Neural progenitor cell (in vitro differentiated cells): ENCODE results near the gene LRIT1. TPM values are rescaled to one million over a fixed set of nuclear protein-coding genes. Genes with fewer than 3 reads are reported as not detected.

Source experiments
- DNase-seq: peaks from one replicate; pipeline ENCODE4 v3.0.0-alpha.2; 2016; ENCODE audit warnings: low spot score
- H2AFZ ChIP-seq: fragments of 200-600 bp; sonication (generic); replicated peaks from 2 replicates; pipeline ENCODE4 v1.6.1; 2016; ENCODE audit warnings: antibody characterized with exemption
- H3F3A ChIP-seq: fragments of 200-600 bp; sonication (generic); 2 replicates; pipeline ENCODE4 v1.6.1; 2016; ENCODE audit warnings: antibody characterized with exemption, low read depth
- H3K27ac ChIP-seq: fragments of 200-600 bp; sonication (generic); 2 replicates; pipeline ENCODE4 v1.5.1; 2016; ENCODE audit warnings: mild to moderate bottlenecking
- H3K27me3 ChIP-seq: fragments of 200-600 bp; sonication (generic); 2 replicates; pipeline ENCODE4 v1.6.1; 2016; ENCODE audit warnings: mild to moderate bottlenecking, moderate library complexity
- H3K36me3 ChIP-seq: fragments of 200-600 bp; sonication (generic); 2 replicates; pipeline ENCODE4 v1.5.1; 2016
- H3K4me1 ChIP-seq: fragments of 200-600 bp; sonication (generic); 2 replicates; pipeline ENCODE4 v1.6.1; 2016; ENCODE audit warnings: mixed run types
- H3K4me2 ChIP-seq: fragments of 200-600 bp; sonication (generic); 2 replicates; pipeline ENCODE4 v1.6.1; 2016
- H3K4me3 ChIP-seq: fragments of 200-600 bp; sonication (generic); 2 replicates; pipeline ENCODE4 v1.5.1; 2016
- H3K79me2 ChIP-seq: fragments of 200-600 bp; sonication (generic); 2 replicates; pipeline ENCODE4 v1.6.1; 2016; ENCODE audit warnings: low read depth
- H3K9ac ChIP-seq: fragments of 200-600 bp; sonication (generic); 2 replicates; pipeline ENCODE4 v1.6.1; 2016
- H3K9me3 ChIP-seq: fragments of 200-600 bp; sonication (generic); 2 replicates; pipeline ENCODE4 v1.5.1; 2016; ENCODE audit warnings: low read depth
- H4K20me1 ChIP-seq: fragments of 200-600 bp; sonication (generic); 2 replicates; pipeline ENCODE4 v1.6.1; 2016; ENCODE audit warnings: low read depth
- H3K27ac Mint-ChIP-seq: 3 replicates; pipeline ENCODE4 v1.8.0; 2021; ENCODE audit warnings: mixed read lengths
- H3K27me3 Mint-ChIP-seq: 2 replicates; pipeline ENCODE4 v1.8.0; 2022; ENCODE audit warnings: low read depth, mild to moderate bottlenecking, inconsistent platforms, moderate library complexity, mixed read lengths; ENCODE audit not compliant: insufficient read depth
- H3K36me3 Mint-ChIP-seq: 3 replicates; pipeline ENCODE4 v1.8.0; 2021; ENCODE audit warnings: mixed read lengths
- H3K4me1 Mint-ChIP-seq: 3 replicates; pipeline ENCODE4 v1.8.0; 2021; ENCODE audit warnings: mixed read lengths
- H3K4me3 Mint-ChIP-seq: 3 replicates; pipeline ENCODE4 v1.8.0; 2021; ENCODE audit warnings: mild to moderate bottlenecking, moderate library complexity, mixed read lengths
- H3K9me3 Mint-ChIP-seq: 3 replicates; pipeline ENCODE4 v1.8.0; 2020; ENCODE audit warnings: mixed read lengths
- EZH2 ChIP-seq: fragments of 200-600 bp; sonication (generic); IDR thresholded peaks from 2 replicates; pipeline ENCODE4 v1.6.1; 2017; ENCODE audit warnings: antibody characterized with exemption, mild to moderate bottlenecking, moderate library complexity
- EZH2phosphoT487 ChIP-seq: fragments of 200-600 bp; sonication (generic); IDR thresholded peaks from 2 replicates; pipeline ENCODE4 v1.6.1; 2017; ENCODE audit warnings: antibody characterized with exemption
- total RNA-seq: library from RNA; depleted of rRNA; stranded (reverse); fragments of >200 nt; gene quantifications from 2 replicates; pipeline ENCODE4 v1.2.3, GENCODE V29; 2015; ENCODE audit warnings: low replicate concordance
- TF ChIP-seq, protein P1 (sequence below): fragments of 200-600 bp; sonication (generic); IDR thresholded peaks from 2 replicates; pipeline ENCODE4 v1.5.1; 2017; ENCODE audit warnings: antibody characterized with exemption, mild to moderate bottlenecking

LRIT1 gene
- total RNA-seq, 1 donor from 2014 or later = not detected

DNA sequence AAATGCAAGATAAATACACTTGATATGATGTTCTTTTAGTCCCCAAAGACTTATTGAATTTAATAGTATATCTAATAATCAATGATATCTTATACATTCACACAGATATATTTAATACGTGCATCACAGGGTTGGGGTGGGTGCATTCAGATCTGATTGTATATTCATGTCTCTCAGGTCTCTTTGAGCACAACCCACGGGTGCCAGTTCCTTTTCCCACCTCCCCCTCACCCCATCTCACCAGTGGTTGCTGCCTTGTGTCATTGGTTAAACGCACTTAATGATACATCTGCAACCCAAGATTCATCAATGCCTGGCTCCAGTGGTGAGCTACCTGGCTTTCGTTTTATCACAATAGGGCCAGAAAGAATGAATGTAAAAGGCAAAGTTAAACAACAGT lies 6.2 kb downstream of the LRIT1 start:
- H3K27ac ChIP-seq = no peak overlapping the region
- H3K4me3 Mint-ChIP-seq = no peak overlapping the region
- no peak overlapping the region for H3K9ac ChIP-seq
- no peak overlapping the region for H3K4me2 ChIP-seq
- no peaks in the 10 kb centered on the region for H3K36me3 Mint-ChIP-seq
- no peaks in the 10 kb centered on the region for H4K20me1 ChIP-seq
- H3K79me2 ChIP-seq = no peaks in the 10 kb centered on the region
- H3K36me3 ChIP-seq = no peaks in the 10 kb centered on the region
- H3K27ac Mint-ChIP-seq = no peak overlapping the region
- H2AFZ ChIP-seq = no peak overlapping the region
- H3K9me3 Mint-ChIP-seq = no peaks in the 10 kb centered on the region
- H3F3A ChIP-seq = no peaks in the 10 kb centered on the region
- peaks cover 10% of the 10 kb centered on the region for H3K27me3 Mint-ChIP-seq
- peaks cover 18% of the 10 kb centered on the region for H3K27me3 ChIP-seq
- no peaks in the 10 kb centered on the region for H3K4me1 ChIP-seq
- DNase-seq = no peak
- TF ChIP-seq EZH2phosphoT487 = no peak
- no peak for TF ChIP-seq EZH2
- TF ChIP-seq, protein P1, sequence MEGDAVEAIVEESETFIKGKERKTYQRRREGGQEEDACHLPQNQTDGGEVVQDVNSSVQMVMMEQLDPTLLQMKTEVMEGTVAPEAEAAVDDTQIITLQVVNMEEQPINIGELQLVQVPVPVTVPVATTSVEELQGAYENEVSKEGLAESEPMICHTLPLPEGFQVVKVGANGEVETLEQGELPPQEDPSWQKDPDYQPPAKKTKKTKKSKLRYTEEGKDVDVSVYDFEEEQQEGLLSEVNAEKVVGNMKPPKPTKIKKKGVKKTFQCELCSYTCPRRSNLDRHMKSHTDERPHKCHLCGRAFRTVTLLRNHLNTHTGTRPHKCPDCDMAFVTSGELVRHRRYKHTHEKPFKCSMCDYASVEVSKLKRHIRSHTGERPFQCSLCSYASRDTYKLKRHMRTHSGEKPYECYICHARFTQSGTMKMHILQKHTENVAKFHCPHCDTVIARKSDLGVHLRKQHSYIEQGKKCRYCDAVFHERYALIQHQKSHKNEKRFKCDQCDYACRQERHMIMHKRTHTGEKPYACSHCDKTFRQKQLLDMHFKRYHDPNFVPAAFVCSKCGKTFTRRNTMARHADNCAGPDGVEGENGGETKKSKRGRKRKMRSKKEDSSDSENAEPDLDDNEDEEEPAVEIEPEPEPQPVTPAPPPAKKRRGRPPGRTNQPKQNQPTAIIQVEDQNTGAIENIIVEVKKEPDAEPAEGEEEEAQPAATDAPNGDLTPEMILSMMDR = no peak
- H3K4me1 Mint-ChIP-seq = no peaks in the 10 kb centered on the region
- no peaks in the 10 kb centered on the region for H3K9me3 ChIP-seq
- no peak overlapping the region for H3K4me3 ChIP-seq

DNA sequence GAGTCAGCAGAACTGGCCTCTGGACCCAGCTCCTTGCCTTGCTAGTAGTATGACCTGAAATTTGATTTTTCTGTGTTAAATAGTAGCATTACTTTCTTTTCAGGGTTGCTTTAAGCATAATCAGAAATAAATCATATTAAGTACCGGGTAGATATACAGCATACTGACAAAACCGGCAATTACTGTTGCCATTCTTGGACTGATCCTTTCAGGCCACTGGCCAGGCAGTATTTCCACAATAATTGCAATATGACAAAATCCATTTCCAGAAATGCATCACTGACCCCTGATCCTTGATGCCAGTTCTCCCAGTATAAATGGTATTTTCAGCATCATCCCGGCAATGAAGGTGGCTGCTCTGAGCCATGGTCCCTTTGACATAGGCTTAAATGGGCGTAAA lies 6.9 kb downstream of the LRIT1 start:
- Histone ChIP-seq H4K20me1 (no peaks in the 10 kb centered on the region), H3K27ac (no peak overlapping the region), H3K4me3 (no peak overlapping the region), H3K4me2 (no peak overlapping the region), H3K9ac (no peak overlapping the region), H3K9me3 (no peaks in the 10 kb centered on the region), H3K27me3 (peaks cover 17% of the 10 kb centered on the region), H3K36me3 (no peaks in the 10 kb centered on the region), H2AFZ (no peak overlapping the region), H3K79me2 (no peaks in the 10 kb centered on the region), H3K4me1 (no peaks in the 10 kb centered on the region), H3F3A (no peaks in the 10 kb centered on the region)
- H3K27me3 Mint-ChIP-seq = peaks cover 9% of the 10 kb centered on the region
- H3K9me3 Mint-ChIP-seq = no peaks in the 10 kb centered on the region
- DNase-seq = no peak
- H3K4me1 Mint-ChIP-seq = no peaks in the 10 kb centered on the region
- H3K4me3 Mint-ChIP-seq = no peak overlapping the region
- TF ChIP-seq, protein P1 = no peak
- TF ChIP-seq EZH2 (no peak), EZH2phosphoT487 (no peak)
- H3K27ac Mint-ChIP-seq = no peak overlapping the region
- no peaks in the 10 kb centered on the region for H3K36me3 Mint-ChIP-seq

DNA sequence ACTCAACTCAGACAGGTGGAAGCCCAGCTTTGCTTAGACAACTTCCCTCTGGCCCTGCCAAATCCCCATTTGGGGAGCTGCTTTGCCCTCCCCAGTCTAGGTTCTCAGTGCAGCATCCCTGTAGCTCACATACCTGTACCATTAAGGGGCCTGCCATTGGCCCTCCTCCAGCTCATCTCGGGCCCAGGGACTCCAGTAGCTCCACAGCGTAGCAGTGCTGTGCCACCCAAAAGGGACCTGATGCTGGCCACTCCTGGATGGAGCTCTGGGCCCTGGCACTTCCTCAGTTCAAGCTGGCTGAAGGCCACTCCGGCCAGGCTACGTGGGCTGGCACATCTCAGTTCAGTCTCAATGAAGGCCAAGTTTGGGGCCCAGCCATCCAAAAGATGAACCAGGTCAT lies 7.4 kb downstream of the LRIT1 start:
- Mint-ChIP-seq H3K4me1 (no peaks in the 10 kb centered on the region), H3K9me3 (no peaks in the 10 kb centered on the region), H3K4me3 (no peak overlapping the region), H3K36me3 (no peaks in the 10 kb centered on the region), H3K27ac (no peak overlapping the region), H3K27me3 (peaks cover 9% of the 10 kb centered on the region)
- no peaks in the 10 kb centered on the region for H3K9me3 ChIP-seq
- H3K9ac ChIP-seq = no peak overlapping the region
- no peak for DNase-seq
- no peaks in the 10 kb centered on the region for H4K20me1 ChIP-seq
- no peaks in the 10 kb centered on the region for H3K36me3 ChIP-seq
- peaks cover 17% of the 10 kb centered on the region for H3K27me3 ChIP-seq
- no peak overlapping the region for H2AFZ ChIP-seq
- no peaks in the 10 kb centered on the region for H3K79me2 ChIP-seq
- H3K4me2 ChIP-seq = no peak overlapping the region
- H3K4me1 ChIP-seq = no peaks in the 10 kb centered on the region
- H3K4me3 ChIP-seq = no peak overlapping the region
- TF ChIP-seq, protein P1 = no peak
- TF ChIP-seq EZH2phosphoT487 (no peak), EZH2 (no peak)
- no peaks in the 10 kb centered on the region for H3F3A ChIP-seq
- no peak overlapping the region for H3K27ac ChIP-seq
